ENCODE data around the gene MED22.

The MED22 gene

DNA sequence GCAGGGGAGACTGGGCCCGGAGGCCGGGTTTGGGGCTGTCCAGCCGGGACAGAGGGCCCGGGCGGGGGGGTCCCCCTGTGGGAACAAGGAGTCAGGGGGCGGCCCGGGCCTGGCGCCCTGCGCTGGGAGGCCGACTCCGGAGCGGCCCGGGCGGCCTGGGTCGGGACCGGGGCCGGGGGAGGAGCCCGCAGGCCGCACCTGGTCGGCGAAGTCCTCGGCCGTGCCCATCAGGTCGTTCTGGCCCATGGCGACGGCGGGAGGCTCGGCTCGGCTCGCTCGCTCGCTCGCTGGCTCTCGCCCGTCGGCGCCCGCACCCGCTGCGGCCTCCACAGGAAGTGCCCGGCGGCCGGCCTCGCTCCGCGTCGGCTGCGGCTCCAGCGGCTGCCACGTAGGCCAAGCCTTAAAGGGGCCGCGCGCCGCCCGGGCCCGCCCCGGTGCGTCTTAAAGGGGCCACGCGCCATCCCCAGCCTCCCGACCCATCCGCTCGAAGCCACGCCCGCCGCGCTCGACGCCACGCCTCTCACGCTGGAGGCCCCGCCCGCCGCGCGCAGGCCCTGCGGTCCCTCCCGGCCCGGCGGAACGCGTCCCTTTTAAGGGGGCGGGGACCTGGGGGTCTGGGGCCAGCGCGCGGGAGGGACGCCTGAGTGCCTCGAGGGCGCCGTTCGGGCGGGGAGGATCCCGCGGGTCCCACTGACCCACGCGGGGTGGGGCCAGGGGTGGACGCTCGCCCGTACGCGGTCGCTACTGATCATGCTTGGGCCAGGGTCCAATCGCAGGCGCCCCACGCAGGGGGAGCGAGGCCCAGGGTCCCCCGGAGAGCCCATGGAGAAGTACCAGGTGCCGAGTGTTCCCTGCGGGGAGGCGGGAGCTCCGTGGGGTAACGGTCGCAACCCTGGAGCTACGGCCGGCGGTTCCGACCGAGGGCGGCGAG lies 28.1 kb upstream of the MED22 start, which contains the start of the genes STKLD1 and SURF4:
TSS of gene STKLD1 (plus strand) at position 643 of the 931 bp plus-strand sequence. CDS start at position 751, 108 bp downstream.
TSS of gene SURF4 (minus strand) at position 337 of the 931 bp plus-strand sequence. CDS start at position 246, 91 bp downstream.
- Histone ChIP-seq H3K4me1 (ENCODE audit: control insufficient read depth, insufficient read depth, low read length) (peaks cover 6% of the 10 kb centered on the region; the same call in 1 of the 2 replicates), H3K27ac (ENCODE audit: low read depth, low read length) (peak within 1 kb of the TSS; percentile 86), H3K4me3 (ENCODE audit: low read depth, low read length) (peak within 1 kb of the TSS; percentile 96), H3K27me3 (ENCODE audit: control insufficient read depth, insufficient read depth, low read length) (peaks cover 8% of the 10 kb centered on the region; the same call in 1 of the 2 replicates), H3K9ac (ENCODE audit: low read depth, low read length) (peak within 1 kb of the TSS; percentile 91), H3K36me3 (ENCODE audit: control insufficient read depth, insufficient read depth, low read length) (peaks cover 25% of the 10 kb centered on the region), H3K9me3 (ENCODE audit: control insufficient read depth, insufficient read depth, low read length) (no peaks in the 10 kb centered on the region)

- Histone ChIP-seq H3K36me3 (ENCODE audit: control insufficient read depth, insufficient read depth, low read length) (peaks cover 33% of the 10 kb centered on the region), H3K9ac (ENCODE audit: low read depth, low read length) (peak overlapping the region; percentile 91), H3K27me3 (ENCODE audit: control insufficient read depth, insufficient read depth, low read length) (peaks cover 8% of the 10 kb centered on the region; the same call in 1 of the 2 replicates), H3K27ac (ENCODE audit: low read depth, low read length) (peak overlapping the region; percentile 86), H3K9me3 (ENCODE audit: control insufficient read depth, insufficient read depth, low read length) (no peaks in the 10 kb centered on the region), H3K4me1 (ENCODE audit: control insufficient read depth, insufficient read depth, low read length) (peaks cover 6% of the 10 kb centered on the region; the same call in 1 of the 2 replicates), H3K4me3 (ENCODE audit: low read depth, low read length) (peak overlapping the region; percentile 96)
These were observed 27.3 kb upstream of the MED22 start for GRCh38 chr9:133375116-133375723.

GRCh38 chr9:133374612-133375115 lies 26.7 kb upstream of the MED22 start:
- Histone ChIP-seq H3K27ac (ENCODE audit: low read depth, low read length) (peak overlapping the region; percentile 86), H3K4me1 (ENCODE audit: control insufficient read depth, insufficient read depth, low read length) (peaks cover 6% of the 10 kb centered on the region; the same call in 1 of the 2 replicates), H3K9ac (ENCODE audit: low read depth, low read length) (peak overlapping the region; percentile 91), H3K36me3 (ENCODE audit: control insufficient read depth, insufficient read depth, low read length) (peaks cover 38% of the 10 kb centered on the region), H3K4me3 (ENCODE audit: low read depth, low read length) (peak overlapping the region; percentile 96), H3K9me3 (ENCODE audit: control insufficient read depth, insufficient read depth, low read length) (no peaks in the 10 kb centered on the region), H3K27me3 (ENCODE audit: control insufficient read depth, insufficient read depth, low read length) (peaks cover 8% of the 10 kb centered on the region; the same call in 1 of the 2 replicates)

GRCh38 chr9:133372144-133372543 lies 24.2 kb upstream of the MED22 start:
- no peak overlapping the region for H3K27ac ChIP-seq (ENCODE audit: low read depth, low read length)
- H3K36me3 ChIP-seq (ENCODE audit: control insufficient read depth, insufficient read depth, low read length) = peaks cover 62% of the 10 kb centered on the region
- no peak overlapping the region for H3K9ac ChIP-seq (ENCODE audit: low read depth, low read length)
- 0 out of 2 replicates have a peak, but pooled peaks cover 6% of the 10 kb centered on the region for H3K4me1 ChIP-seq (ENCODE audit: control insufficient read depth, insufficient read depth, low read length)
- H3K9me3 ChIP-seq (ENCODE audit: control insufficient read depth, insufficient read depth, low read length) = no peaks in the 10 kb centered on the region
- H3K4me3 ChIP-seq (ENCODE audit: low read depth, low read length) = no peak overlapping the region
- H3K27me3 ChIP-seq (ENCODE audit: control insufficient read depth, insufficient read depth, low read length) = peaks cover 7% of the 10 kb centered on the region; the same call in 1 of the 2 replicates

- H3K27me3 ChIP-seq (ENCODE audit: control insufficient read depth, insufficient read depth, low read length) = no peaks in the 10 kb centered on the region
- H3K36me3 ChIP-seq (ENCODE audit: control insufficient read depth, insufficient read depth, low read length) = peaks cover 70% of the 10 kb centered on the region
- no peak overlapping the region for H3K4me3 ChIP-seq (ENCODE audit: low read depth, low read length)
- 0 out of 2 replicates have a peak, but pooled peaks cover 6% of the 10 kb centered on the region for H3K4me1 ChIP-seq (ENCODE audit: control insufficient read depth, insufficient read depth, low read length)
- H3K9ac ChIP-seq (ENCODE audit: low read depth, low read length) = no peak overlapping the region
- no peaks in the 10 kb centered on the region for H3K9me3 ChIP-seq (ENCODE audit: control insufficient read depth, insufficient read depth, low read length)
- no peak overlapping the region for H3K27ac ChIP-seq (ENCODE audit: low read depth, low read length)
These were observed 23.4 kb upstream of the MED22 start for GRCh38 chr9:133371261-133371711.

- Histone ChIP-seq H3K9ac (ENCODE audit: low read depth, low read length) (no peak overlapping the region), H3K4me3 (ENCODE audit: low read depth, low read length) (no peak overlapping the region), H3K9me3 (ENCODE audit: control insufficient read depth, insufficient read depth, low read length) (no peaks in the 10 kb centered on the region), H3K27ac (ENCODE audit: low read depth, low read length) (no peak overlapping the region), H3K36me3 (ENCODE audit: control insufficient read depth, insufficient read depth, low read length) (peaks cover 76% of the 10 kb centered on the region), H3K27me3 (ENCODE audit: control insufficient read depth, insufficient read depth, low read length) (no peaks in the 10 kb centered on the region), H3K4me1 (ENCODE audit: control insufficient read depth, insufficient read depth, low read length) (0 out of 2 replicates have a peak, but pooled peaks cover 6% of the 10 kb centered on the region)
These were observed 22.8 kb upstream of the MED22 start for GRCh38 chr9:133370685-133371084.

GRCh38 chr9:133369933-133370332 lies 22.0 kb upstream of the MED22 start:
- H3K36me3 ChIP-seq (ENCODE audit: control insufficient read depth, insufficient read depth, low read length) = peaks cover 84% of the 10 kb centered on the region
- H3K27me3 ChIP-seq (ENCODE audit: control insufficient read depth, insufficient read depth, low read length) = no peaks in the 10 kb centered on the region
- H3K27ac ChIP-seq (ENCODE audit: low read depth, low read length) = no peak overlapping the region
- H3K9me3 ChIP-seq (ENCODE audit: control insufficient read depth, insufficient read depth, low read length) = no peaks in the 10 kb centered on the region
- H3K9ac ChIP-seq (ENCODE audit: low read depth, low read length) = no peak overlapping the region
- H3K4me1 ChIP-seq (ENCODE audit: control insufficient read depth, insufficient read depth, low read length) = 0 out of 2 replicates have a peak, but pooled peaks cover 6% of the 10 kb centered on the region
- H3K4me3 ChIP-seq (ENCODE audit: low read depth, low read length) = no peak overlapping the region

DNA sequence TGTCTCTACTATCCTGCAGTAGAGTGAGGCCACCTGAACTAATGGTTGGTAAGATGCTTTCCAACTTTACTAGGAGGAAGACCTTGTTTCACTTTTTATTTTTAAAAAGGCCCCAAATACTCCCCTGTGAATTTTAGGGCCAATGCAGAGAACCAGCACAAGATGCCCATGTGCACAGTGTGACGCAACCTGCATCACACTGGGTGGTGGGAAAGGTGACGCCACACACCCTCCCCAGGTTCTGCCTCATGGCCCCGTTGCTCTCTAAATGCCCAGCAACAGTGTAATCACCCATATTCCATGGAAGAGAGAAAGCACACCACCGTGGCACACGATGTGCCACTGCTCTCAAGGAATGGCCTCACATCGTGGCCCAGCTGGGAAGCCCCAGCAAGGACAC lies 21.5 kb upstream of the MED22 start:
- peaks cover 87% of the 10 kb centered on the region for H3K36me3 ChIP-seq (ENCODE audit: control insufficient read depth, insufficient read depth, low read length)

GRCh38 chr9:133368249-133368881 lies 20.4 kb upstream of the MED22 start:
- H3K4me1 ChIP-seq (ENCODE audit: control insufficient read depth, insufficient read depth, low read length) = no peaks in the 10 kb centered on the region

More for the DNA sequence above, 21.5 kb upstream of the MED22 start:
- Histone ChIP-seq H3K27ac (ENCODE audit: low read depth, low read length) (no peak overlapping the region), H3K4me3 (ENCODE audit: low read depth, low read length) (no peak overlapping the region), H3K4me1 (ENCODE audit: control insufficient read depth, insufficient read depth, low read length) (0 out of 2 replicates have a peak, but pooled peaks cover under 1% of the 10 kb centered on the region), H3K9ac (ENCODE audit: low read depth, low read length) (no peak overlapping the region), H3K9me3 (ENCODE audit: control insufficient read depth, insufficient read depth, low read length) (no peaks in the 10 kb centered on the region), H3K27me3 (ENCODE audit: control insufficient read depth, insufficient read depth, low read length) (no peaks in the 10 kb centered on the region)

GRCh38 chr9:133367778-133368177 lies 19.8 kb upstream of the MED22 start:
- Histone ChIP-seq H3K9ac (ENCODE audit: low read depth, low read length) (no peak overlapping the region), H3K27me3 (ENCODE audit: control insufficient read depth, insufficient read depth, low read length) (no peaks in the 10 kb centered on the region), H3K4me3 (ENCODE audit: low read depth, low read length) (no peak overlapping the region), H3K27ac (ENCODE audit: low read depth, low read length) (no peak overlapping the region), H3K9me3 (ENCODE audit: control insufficient read depth, insufficient read depth, low read length) (no peaks in the 10 kb centered on the region), H3K36me3 (ENCODE audit: control insufficient read depth, insufficient read depth, low read length) (peaks cover 91% of the 10 kb centered on the region), H3K4me1 (ENCODE audit: control insufficient read depth, insufficient read depth, low read length) (no peaks in the 10 kb centered on the region)

More at GRCh38 chr9:133368249-133368881, 20.4 kb upstream of the MED22 start:
- Histone ChIP-seq H3K27me3 (ENCODE audit: control insufficient read depth, insufficient read depth, low read length) (no peaks in the 10 kb centered on the region), H3K4me3 (ENCODE audit: low read depth, low read length) (no peak overlapping the region), H3K9ac (ENCODE audit: low read depth, low read length) (no peak overlapping the region), H3K9me3 (ENCODE audit: control insufficient read depth, insufficient read depth, low read length) (no peaks in the 10 kb centered on the region), H3K36me3 (ENCODE audit: control insufficient read depth, insufficient read depth, low read length) (peaks cover 91% of the 10 kb centered on the region), H3K27ac (ENCODE audit: low read depth, low read length) (no peak overlapping the region)
